ENCODE measurements around the gene CENPT. TPM values are rescaled to one million over a fixed set of nuclear protein-coding genes. Genes with fewer than 3 reads are reported as not detected.

CENPT gene, protein sequence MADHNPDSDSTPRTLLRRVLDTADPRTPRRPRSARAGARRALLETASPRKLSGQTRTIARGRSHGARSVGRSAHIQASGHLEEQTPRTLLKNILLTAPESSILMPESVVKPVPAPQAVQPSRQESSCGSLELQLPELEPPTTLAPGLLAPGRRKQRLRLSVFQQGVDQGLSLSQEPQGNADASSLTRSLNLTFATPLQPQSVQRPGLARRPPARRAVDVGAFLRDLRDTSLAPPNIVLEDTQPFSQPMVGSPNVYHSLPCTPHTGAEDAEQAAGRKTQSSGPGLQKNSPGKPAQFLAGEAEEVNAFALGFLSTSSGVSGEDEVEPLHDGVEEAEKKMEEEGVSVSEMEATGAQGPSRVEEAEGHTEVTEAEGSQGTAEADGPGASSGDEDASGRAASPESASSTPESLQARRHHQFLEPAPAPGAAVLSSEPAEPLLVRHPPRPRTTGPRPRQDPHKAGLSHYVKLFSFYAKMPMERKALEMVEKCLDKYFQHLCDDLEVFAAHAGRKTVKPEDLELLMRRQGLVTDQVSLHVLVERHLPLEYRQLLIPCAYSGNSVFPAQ
- 53.7 TPM for polyA plus RNA-seq (2013, experiment 1 of 2; ENCODE audit: insufficient read length)
- polyA plus RNA-seq (2013, experiment 2 of 2; ENCODE audit: insufficient read length) = 23.3 TPM

GRCh38 chr16:67847064-67847861, at the start of gene CENPT:
CENPT (minus strand) TSS chr16:67847693; CDS start chr16:67833859, 13,834 bp downstream.
- DNase-seq = peak; percentile 72

- peak; percentile 6 for DNase-seq
Measured at GRCh38 chr16:67897231-67897630, 49.7 kb upstream of the CENPT start.

DNA sequence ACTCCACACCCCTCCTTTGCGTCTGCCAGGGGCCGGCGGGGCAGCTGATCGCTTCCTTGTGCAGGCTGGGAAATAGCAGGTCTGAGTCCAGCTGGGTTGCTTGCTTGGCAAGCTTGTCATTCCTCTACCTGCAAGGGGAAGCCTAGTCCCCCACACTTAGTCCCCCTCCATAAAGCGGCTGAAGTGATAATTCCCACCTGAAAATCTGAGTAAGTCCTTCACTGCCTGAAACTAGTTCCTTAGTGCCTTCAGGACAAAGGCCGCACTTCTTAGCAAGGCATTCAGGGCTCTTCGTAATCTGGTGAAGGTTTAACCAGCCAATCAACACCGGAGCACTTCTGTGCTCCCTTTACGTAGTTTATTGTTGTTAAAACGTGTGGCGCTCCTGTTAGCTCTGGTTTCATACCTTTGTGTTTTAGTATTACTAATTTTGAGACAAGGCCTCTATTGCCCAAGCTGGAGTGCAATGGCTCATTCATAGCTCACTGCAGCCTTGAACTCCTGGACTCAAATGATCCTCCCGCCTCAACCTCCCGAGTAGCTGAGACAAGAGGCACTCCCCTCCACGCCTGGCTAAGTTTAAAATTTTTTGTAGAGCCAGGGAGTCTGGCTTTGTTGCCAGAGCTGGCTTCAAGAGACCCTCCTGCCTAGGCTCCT, 46.4 kb upstream of the CENPT start:
- no peak for DNase-seq

GRCh38 chr16:67892899-67893742, 45.6 kb upstream of the CENPT start, which contains the start of gene PSKH1:
PSKH1 (plus strand) TSS chr16:67893254; CDS start chr16:67908750, 15,496 bp downstream.
- DNase-seq = peak; percentile 95

DNA sequence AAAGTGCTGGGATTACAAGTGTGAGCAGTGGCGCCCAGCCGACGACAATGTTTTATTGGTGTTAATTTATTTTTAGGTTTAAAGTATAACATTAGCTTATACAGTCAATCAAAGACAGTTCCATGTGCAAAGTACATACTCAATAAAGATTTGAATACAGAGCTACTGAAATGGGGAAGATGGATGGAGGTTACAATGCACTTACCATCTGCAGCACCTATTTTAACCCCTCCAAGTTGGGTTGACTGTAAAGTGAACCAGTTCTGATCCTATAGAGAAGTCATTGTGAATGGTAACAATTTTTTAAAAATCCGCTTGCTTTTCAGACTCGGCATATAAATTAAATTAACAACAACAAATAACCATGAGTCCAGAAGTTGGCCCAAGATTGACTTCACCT, 44.9 kb upstream of the CENPT start:
- no peak for DNase-seq

- no peak for DNase-seq
Measured at GRCh38 chr16:67888331-67888730, 40.8 kb upstream of the CENPT start.

DNA sequence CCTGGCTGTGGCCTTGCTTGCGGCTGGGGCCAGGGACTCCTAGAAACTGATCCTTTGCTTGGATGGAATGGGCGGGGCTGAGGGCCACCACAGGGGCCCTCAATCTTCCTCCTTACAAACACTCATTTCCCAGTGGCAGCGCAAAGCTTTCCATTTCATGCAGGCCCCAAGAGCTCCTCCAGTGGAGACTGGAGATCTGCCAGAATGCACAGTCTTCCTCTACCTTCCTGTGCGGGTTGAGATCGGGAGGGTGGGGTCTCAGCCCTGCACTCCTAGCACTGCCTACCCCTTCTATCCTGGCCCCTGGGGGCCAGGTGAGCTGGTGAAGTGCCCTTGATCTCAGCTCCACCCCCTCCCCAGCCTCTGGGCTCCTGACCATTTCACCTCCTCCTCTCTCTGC, 38.9 kb upstream of the CENPT start:
- no peak for DNase-seq

DNA sequence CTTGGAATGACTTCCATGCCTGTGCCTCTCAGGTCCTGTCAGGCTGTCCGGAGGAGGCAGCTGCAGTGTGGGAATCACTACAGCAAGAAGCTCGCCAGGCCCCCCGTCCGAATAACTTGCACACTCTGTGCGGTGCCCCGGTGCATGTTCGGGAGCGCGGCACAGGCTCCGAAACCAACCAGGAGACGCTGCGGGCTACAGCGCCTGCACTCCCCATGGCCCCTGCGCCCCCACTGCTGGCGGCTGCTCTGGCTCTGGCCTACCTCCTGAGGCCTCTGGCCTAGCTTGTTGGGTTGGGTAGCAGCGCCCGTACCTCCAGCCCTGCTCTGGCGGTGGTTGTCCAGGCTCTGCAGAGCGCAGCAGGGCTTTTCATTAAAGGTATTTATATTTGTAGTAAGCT, 38.5 kb upstream of the CENPT start:
- no peak for DNase-seq

DNA sequence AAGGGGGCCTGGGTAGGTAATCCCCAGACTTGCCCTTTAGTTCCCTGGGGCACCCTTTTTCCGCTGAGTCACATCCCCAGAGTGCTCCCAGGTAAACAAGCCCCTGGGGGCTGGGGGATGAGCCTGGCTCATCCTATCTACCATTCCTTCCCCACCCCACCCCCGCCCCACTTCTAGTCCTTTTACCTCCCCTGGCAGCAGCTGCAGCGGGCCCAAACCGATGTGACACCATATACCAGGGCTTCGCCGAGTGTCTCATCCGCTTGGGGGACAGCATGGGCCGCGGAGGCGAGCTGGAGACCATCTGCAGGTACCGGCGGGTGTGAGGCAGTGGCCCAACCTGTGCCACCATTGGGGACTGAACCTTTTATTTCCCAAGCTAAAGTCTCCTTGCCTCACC, 38.1 kb upstream of the CENPT start:
- no peak for DNase-seq

GRCh38 chr16:67884684-67885083, 37.2 kb upstream of the CENPT start, which contains the start of gene NRN1L:
NRN1L (plus strand) TSS chr16:67884885; CDS start chr16:67884904, 19 bp downstream.
- DNase-seq = peak; percentile 88

- peak; percentile 32 for DNase-seq
Measured at GRCh38 chr16:67883872-67884261, 36.4 kb upstream of the CENPT start.

DNA sequence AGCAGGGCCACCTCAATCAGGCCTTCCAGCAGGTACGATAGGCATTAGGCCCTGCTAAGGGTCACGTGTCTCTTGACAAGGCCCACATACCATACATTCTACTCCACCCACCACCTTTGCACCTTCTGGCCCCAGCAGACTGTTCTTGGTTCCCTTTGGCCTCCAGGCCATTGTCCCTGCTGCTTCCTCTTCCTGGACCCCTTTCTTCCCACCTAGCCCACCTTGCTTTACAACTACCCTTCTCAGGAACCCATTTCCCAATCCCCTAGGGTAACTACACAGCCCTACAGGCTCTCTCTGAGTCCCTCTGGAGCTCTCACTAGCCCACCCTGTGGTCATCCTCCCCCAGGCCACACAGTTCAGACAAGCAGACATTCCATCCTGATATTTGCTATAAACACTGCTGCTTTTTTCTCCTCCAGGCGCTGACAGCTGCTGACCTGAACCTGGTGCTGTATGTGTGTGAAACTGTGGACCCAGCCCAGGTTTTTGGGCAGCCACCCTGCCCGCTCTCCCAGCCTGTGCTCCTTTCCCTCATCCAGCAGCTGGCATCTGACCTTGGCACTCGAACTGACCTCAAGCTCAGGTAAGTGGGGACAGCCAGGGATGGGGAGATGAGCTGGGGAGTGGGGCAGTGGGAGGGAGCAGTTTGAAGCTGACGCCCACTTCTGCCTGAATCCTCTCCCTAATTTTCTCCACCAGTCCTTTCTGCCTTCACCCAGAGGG, 35.8 kb upstream of the CENPT start:
- DNase-seq = no peak

GRCh38 chr16:67882374-67883145, 35.1 kb upstream of the CENPT start:
- DNase-seq = no peak

GRCh38 chr16:67881621-67882161, 34.2 kb upstream of the CENPT start:
- DNase-seq = no peak

GRCh38 chr16:67880584-67880983, 33.1 kb upstream of the CENPT start:
- DNase-seq = no peak

GRCh38 chr16:67879936-67880335, 32.4 kb upstream of the CENPT start:
- DNase-seq = no peak

GRCh38 chr16:67879462-67879861, 32.0 kb upstream of the CENPT start:
- no peak for DNase-seq

DNA sequence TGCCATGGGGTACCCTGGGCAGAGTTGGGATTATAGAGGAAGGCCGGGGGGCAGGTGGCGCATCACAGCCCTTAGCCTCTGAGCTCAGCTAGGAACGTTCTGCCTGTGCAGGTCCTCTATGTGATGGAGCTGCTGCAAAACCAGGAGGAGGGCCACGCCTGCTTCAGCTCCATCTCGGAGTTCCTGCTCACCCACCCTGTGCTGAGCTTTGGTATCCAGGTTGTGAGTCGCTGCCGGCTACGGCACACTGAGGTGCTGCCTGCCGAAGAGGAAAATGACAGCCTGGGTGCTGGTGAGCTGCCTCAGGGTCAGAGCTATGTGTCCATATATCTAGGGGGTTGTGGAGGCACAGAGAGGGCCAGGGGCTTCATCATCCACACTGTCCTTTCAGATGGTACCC, 31.4 kb upstream of the CENPT start:
- no peak for DNase-seq

- DNase-seq = no peak
Measured at GRCh38 chr16:67878232-67878631, 30.7 kb upstream of the CENPT start.

- no peak for DNase-seq
Measured at GRCh38 chr16:67877064-67877463, 29.6 kb upstream of the CENPT start.

Data from fibroblast of skin of back (primary cell).